Stimulated activated CD8-positive, alpha-beta memory T cell treated with anti-CD3 and anti-CD28 coated beads, Interleukin-4, amount 100 ng/mL, for 24 hours (primary cell): ENCODE results near the gene MAGED4.
"Not testable (repeated sequence)": the region's sequence is repeated elsewhere in the genome, so short reads cannot be mapped to it uniquely, and the experiment has no call there.

Source experiments
- DNase-seq: peaks from one replicate; pipeline ENCODE4 v3.0.0-alpha.2; 2020; ENCODE audit warnings: low read depth

The MAGED4 gene

GRCh38 chrX:52184440-52185077 is at the start of gene MAGED4:
Gene MAGED4, plus strand, starts transcription at chrX:52184888. Its CDS starts 1,035 bp downstream, at chrX:52185923.
- not testable (repeated sequence) for DNase-seq

GRCh38 chrX:52138830-52139544 is 45.7 kb upstream of the MAGED4 start:
- no peak for DNase-seq

GRCh38 chrX:52139545-52139895 is 45.2 kb upstream of the MAGED4 start:
- no peak for DNase-seq

GRCh38 chrX:52140020-52140419 is 44.7 kb upstream of the MAGED4 start:
- DNase-seq: no peak

GRCh38 chrX:52150667-52151066 is 34.0 kb upstream of the MAGED4 start:
- DNase-seq: not testable (repeated sequence)

- not testable (repeated sequence) for DNase-seq
These were observed 24.5 kb upstream of the MAGED4 start for GRCh38 chrX:52160140-52160539.

GRCh38 chrX:52166840-52167239 is 17.8 kb upstream of the MAGED4 start:
- DNase-seq: no peak

GRCh38 chrX:52171055-52171454 is 13.6 kb upstream of the MAGED4 start:
- not testable (repeated sequence) for DNase-seq

GRCh38 chrX:52185078-52185453 is 378 bp downstream of the MAGED4 start:
- DNase-seq: not testable (repeated sequence)

GRCh38 chrX:52211405-52211804 is 26.7 kb downstream of the MAGED4 start:
- not testable (repeated sequence) for DNase-seq

- DNase-seq: no peak
These were observed 28.6 kb downstream of the MAGED4 start for GRCh38 chrX:52213276-52213675.

- DNase-seq: no peak
These were observed 31.9 kb downstream of the MAGED4 start for GRCh38 chrX:52216541-52216940.

GRCh38 chrX:52217494-52218160 is 32.9 kb downstream of the MAGED4 start:
- DNase-seq: no peak

- DNase-seq: no peak
These were observed 36.2 kb downstream of the MAGED4 start for GRCh38 chrX:52220936-52221335.
